IPS-20b (cell line): ENCODE measurements around the gene ADAM12.

Experiments used
- H3K27ac ChIP-seq: one replicate; pipeline ENCODE4 v1.5.1; 2013; ENCODE audit warnings: low read length
- H3K27me3 ChIP-seq: 2 replicates; pipeline ENCODE4 v1.6.1; 2013; ENCODE audit warnings: mild to moderate bottlenecking, low read length, inconsistent platforms; ENCODE audit not compliant: insufficient read depth
- H3K36me3 ChIP-seq: 2 replicates; pipeline ENCODE4 v1.6.1; 2013; ENCODE audit warnings: low read depth, mild to moderate bottlenecking, inconsistent platforms, low read length, moderate library complexity; ENCODE audit not compliant: insufficient read depth
- H3K4me1 ChIP-seq: 2 replicates; pipeline ENCODE4 v1.6.1; 2013; ENCODE audit warnings: mild to moderate bottlenecking, control low read depth, inconsistent platforms, low read length, moderate library complexity; ENCODE audit not compliant: insufficient read depth
- H3K4me3 ChIP-seq: 2 replicates; pipeline ENCODE4 v1.5.1; 2013; ENCODE audit warnings: mild to moderate bottlenecking, low read length, inconsistent platforms
- H3K9ac ChIP-seq: 2 replicates; pipeline ENCODE4 v1.6.1; 2013; ENCODE audit warnings: low read depth, mild to moderate bottlenecking, inconsistent platforms, low read length, moderate library complexity
- H3K9me3 ChIP-seq: 2 replicates; pipeline ENCODE4 v1.6.1; 2013; ENCODE audit warnings: mild to moderate bottlenecking, low read depth, low read length, inconsistent platforms; ENCODE audit not compliant: insufficient read depth

The ADAM12 gene

DNA sequence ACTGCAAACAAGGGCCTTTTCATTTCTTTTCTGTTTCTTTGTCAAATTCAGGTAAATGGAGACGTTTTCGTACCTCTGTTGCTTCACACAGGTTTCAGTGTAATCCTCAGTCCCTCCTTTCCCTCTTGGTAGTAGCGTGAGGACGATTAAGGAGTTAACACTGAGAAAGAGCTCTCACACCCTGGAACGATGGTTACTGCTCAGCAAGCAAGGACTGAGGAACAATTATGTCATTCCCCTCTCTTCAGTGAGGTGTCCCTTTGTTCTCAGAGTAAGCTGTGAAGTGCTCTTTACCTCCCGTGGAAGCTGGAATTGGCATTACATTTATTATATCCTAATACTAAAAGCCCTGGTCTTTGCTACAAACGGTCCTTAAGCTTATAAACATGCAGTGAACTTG, 396.0 kb downstream of the ADAM12 start:
- no peaks in the 10 kb centered on the region for H3K4me1 ChIP-seq
- no peak overlapping the region for H3K4me3 ChIP-seq
- no peaks in the 10 kb centered on the region for H3K9me3 ChIP-seq
- H3K27me3 ChIP-seq: no peaks in the 10 kb centered on the region
- no peak overlapping the region for H3K27ac ChIP-seq
- no peaks in the 10 kb centered on the region for H3K36me3 ChIP-seq
- H3K9ac ChIP-seq: no peak overlapping the region

DNA sequence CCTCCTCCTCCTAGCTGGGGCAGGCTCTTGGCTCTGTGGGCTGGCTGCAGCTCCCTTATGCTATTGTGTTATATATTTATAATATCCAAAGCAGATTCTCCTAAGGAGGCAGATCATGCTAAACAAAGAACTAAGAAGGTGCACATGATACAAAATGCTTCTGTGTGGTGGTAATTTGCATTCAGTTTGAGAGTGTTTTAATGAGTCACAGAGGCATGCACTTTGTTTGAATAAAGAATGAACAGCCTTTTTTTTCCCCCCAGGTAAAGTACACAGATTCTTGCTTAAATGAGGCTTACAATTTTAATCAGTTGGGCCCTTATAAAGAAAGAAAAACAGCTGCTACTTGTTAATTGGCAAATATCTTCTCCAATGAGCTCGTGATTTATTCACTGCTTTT, 396.9 kb downstream of the ADAM12 start:
- Histone ChIP-seq H3K27ac (no peak overlapping the region), H3K4me1 (no peaks in the 10 kb centered on the region), H3K9me3 (no peaks in the 10 kb centered on the region), H3K9ac (no peak overlapping the region), H3K27me3 (no peaks in the 10 kb centered on the region), H3K4me3 (no peak overlapping the region), H3K36me3 (no peaks in the 10 kb centered on the region)

DNA sequence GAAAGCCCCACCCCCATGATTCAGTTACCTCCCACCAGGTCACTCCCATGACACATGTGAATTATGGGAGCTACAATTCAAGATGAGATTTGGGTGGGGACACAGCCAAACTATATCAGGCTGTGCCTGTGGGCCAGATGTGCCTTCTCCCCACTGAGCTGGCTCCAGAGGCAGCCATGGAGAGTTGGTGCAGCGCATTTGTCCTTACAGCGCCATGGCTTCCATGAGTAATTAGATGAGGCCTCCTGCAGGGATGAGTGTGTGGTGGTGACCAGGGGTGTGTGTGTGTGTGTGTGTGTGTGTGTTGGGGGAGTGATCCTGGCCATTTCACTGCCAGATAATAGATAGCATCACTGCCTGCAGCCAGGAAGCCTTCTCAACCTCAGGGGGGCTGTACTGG, 397.3 kb downstream of the ADAM12 start:
- Histone ChIP-seq H3K27me3 (no peaks in the 10 kb centered on the region), H3K4me3 (no peak overlapping the region), H3K36me3 (no peaks in the 10 kb centered on the region), H3K9me3 (no peaks in the 10 kb centered on the region), H3K9ac (no peak overlapping the region), H3K4me1 (no peaks in the 10 kb centered on the region), H3K27ac (no peak overlapping the region)

GRCh38 chr10:125989791-125990190, 398.5 kb downstream of the ADAM12 start:
- Histone ChIP-seq H3K9ac (no peak overlapping the region), H3K36me3 (no peaks in the 10 kb centered on the region), H3K4me1 (no peaks in the 10 kb centered on the region), H3K27ac (no peak overlapping the region), H3K9me3 (no peaks in the 10 kb centered on the region), H3K27me3 (no peaks in the 10 kb centered on the region), H3K4me3 (no peak overlapping the region)

DNA sequence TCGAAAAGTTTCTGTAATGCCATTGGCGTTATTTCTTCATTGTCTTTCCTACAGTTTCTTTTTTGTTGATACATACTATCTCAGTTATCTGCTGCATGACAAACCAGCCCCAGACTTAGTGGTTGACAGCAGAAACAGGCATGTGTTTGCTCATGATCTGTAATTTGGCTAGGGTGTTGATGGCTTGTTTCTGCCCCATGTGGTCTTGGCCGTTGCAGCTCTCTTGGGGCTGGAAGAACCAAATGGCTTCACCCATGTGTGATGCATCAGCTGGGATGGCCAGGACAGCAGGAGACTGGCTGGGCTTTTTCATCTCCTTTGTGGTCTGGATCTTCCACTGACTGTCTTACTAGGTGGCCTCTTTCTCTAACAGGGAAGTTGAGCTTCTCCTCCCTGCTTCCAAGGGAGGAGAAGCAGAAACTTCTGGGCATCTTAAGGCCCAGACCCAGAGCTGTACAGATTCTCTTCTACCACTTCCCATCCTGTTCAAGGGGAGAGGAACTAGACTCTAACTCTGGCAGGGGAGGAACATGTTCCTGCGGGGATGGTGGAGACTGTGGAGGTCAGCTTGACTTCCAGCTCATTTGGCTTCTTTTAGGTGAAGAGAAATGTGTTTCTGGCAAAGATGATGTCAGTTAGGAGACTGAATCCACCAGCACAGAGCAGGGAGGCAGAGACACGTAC, 402.6 kb downstream of the ADAM12 start:
- no peaks in the 10 kb centered on the region for H3K27me3 ChIP-seq

DNA sequence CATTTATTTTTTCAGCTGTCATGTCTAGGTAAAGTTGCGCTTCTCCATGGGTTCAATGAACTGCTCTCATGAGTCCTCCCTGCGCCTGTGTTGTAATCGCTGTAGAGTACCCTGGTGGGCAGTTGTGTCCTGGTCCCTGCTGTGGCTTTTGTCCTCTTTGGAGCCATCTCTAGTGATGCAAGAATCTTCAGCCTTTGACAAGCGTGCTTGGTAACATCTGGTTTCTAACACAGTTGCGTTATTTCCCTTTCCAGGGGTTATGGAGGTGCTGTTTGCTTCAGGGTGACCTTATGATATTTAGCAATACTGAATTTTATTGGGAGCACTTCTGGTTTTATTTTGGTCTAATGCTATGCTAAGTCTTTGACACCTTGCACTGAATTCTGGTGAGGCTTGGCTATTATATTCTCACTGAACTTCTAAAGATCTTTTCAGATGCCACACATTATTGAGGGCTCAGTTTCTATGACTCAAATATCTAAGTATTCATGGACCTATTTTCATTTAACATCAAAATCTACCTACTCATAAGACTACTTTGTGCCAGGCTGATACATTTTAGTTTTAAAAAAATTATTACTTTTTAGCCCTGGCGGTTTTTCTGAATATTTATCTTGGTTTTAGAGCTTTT, 403.3 kb downstream of the ADAM12 start:
- Histone ChIP-seq H3K27me3 (no peaks in the 10 kb centered on the region), H3K9ac (no peak overlapping the region), H3K4me3 (no peak overlapping the region), H3K4me1 (peaks cover 11% of the 10 kb centered on the region; the same call in 1 of the 2 replicates), H3K9me3 (no peaks in the 10 kb centered on the region), H3K36me3 (no peaks in the 10 kb centered on the region), H3K27ac (no peak overlapping the region)

More for the DNA sequence above, 402.6 kb downstream of the ADAM12 start:
- no peak overlapping the region for H3K9ac ChIP-seq
- H3K27ac ChIP-seq: no peak overlapping the region
- no peak overlapping the region for H3K4me3 ChIP-seq
- no peaks in the 10 kb centered on the region for H3K36me3 ChIP-seq
- H3K4me1 ChIP-seq: peaks cover 11% of the 10 kb centered on the region; the same call in 1 of the 2 replicates
- H3K9me3 ChIP-seq: no peaks in the 10 kb centered on the region

DNA sequence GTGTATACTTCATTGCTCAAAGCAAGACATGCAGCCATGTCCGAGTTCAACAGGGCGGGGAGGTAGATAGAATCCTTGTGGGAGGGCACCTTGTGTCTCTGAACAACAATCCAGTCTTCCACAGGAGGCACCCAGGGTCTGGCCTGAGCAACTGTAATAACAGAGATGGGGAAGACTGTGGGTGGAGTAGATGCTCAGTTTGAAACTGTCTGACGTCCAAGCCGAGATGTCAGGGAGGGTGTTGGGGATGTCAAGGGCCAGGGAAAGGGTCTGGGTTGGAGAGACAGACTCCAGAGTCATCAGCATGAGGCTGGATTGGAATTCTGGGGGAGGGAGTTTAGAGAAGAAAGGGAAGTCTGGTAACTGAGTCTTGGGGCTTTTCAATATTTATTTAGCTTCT, 403.9 kb downstream of the ADAM12 start:
- Histone ChIP-seq H3K27ac (no peak overlapping the region), H3K4me1 (peaks cover 11% of the 10 kb centered on the region; the same call in 1 of the 2 replicates), H3K27me3 (no peaks in the 10 kb centered on the region), H3K9me3 (no peaks in the 10 kb centered on the region), H3K36me3 (no peaks in the 10 kb centered on the region), H3K4me3 (no peak overlapping the region), H3K9ac (no peak overlapping the region)

DNA sequence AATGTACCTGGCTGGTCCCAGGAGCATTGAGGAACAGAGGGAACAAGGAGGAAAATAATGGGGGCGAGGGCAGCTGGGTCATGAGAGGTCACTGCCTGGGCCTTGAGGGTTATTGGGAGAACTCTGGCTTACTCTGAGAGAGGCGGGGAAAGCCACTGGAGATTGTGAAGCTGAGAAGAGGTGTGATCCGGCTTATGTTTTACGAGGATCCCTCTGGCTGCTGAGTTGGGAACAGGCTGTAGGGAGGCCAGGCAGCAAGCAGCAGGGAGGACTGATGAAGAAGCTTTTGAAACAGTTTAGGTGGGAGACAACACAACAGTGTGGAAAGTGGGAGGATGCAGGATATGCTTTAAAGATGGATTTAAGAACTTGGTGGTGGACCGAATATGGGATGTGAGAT, 404.6 kb downstream of the ADAM12 start:
- H3K4me3 ChIP-seq: no peak overlapping the region
- H3K27ac ChIP-seq: no peak overlapping the region
- H3K9ac ChIP-seq: no peak overlapping the region
- H3K36me3 ChIP-seq: no peaks in the 10 kb centered on the region
- peaks cover 11% of the 10 kb centered on the region; the same call in 1 of the 2 replicates for H3K4me1 ChIP-seq
- no peaks in the 10 kb centered on the region for H3K9me3 ChIP-seq
- H3K27me3 ChIP-seq: no peaks in the 10 kb centered on the region

- Histone ChIP-seq H3K9ac (no peak overlapping the region), H3K4me1 (peaks cover 11% of the 10 kb centered on the region; the same call in 1 of the 2 replicates), H3K27ac (no peak overlapping the region), H3K4me3 (no peak overlapping the region), H3K27me3 (no peaks in the 10 kb centered on the region), H3K36me3 (no peaks in the 10 kb centered on the region), H3K9me3 (no peaks in the 10 kb centered on the region)
These were observed 405.1 kb downstream of the ADAM12 start for GRCh38 chr10:125983161-125983560.

- peaks cover 11% of the 10 kb centered on the region; the same call in 1 of the 2 replicates for H3K4me1 ChIP-seq
- H3K27me3 ChIP-seq: no peaks in the 10 kb centered on the region
- no peak overlapping the region for H3K4me3 ChIP-seq
- no peaks in the 10 kb centered on the region for H3K9me3 ChIP-seq
- no peaks in the 10 kb centered on the region for H3K36me3 ChIP-seq
- no peak overlapping the region for H3K9ac ChIP-seq
- H3K27ac ChIP-seq: no peak overlapping the region
These were observed 405.9 kb downstream of the ADAM12 start for GRCh38 chr10:125982260-125982948.

GRCh38 chr10:125980521-125981035, 407.7 kb downstream of the ADAM12 start:
- peaks cover 13% of the 10 kb centered on the region; the same call in 1 of the 2 replicates for H3K4me1 ChIP-seq
- H3K9ac ChIP-seq: no peak overlapping the region
- no peaks in the 10 kb centered on the region for H3K27me3 ChIP-seq
- H3K27ac ChIP-seq: no peak overlapping the region
- H3K36me3 ChIP-seq: no peaks in the 10 kb centered on the region
- no peak overlapping the region for H3K4me3 ChIP-seq
- H3K9me3 ChIP-seq: no peaks in the 10 kb centered on the region
